ENCODE results near the gene TRMT1.
"Not testable (repeated sequence)": the region's sequence is repeated elsewhere in the genome, so short reads cannot be mapped to it uniquely, and the experiment has no call there.

Gene TRMT1

GRCh38 chr19:13150187-13150930, 33.8 kb upstream of the TRMT1 start, which contains the start of the genes IER2 and STX10:
Gene IER2 (plus strand): TSS chr19:13150411. CDS start chr19:13153187, 2,776 bp downstream.
Gene STX10 (minus strand): TSS chr19:13150375. CDS start chr19:13150173, 202 bp downstream.
- peak; percentile 88 for DNase-seq (ENCODE audit: low read depth)

- no peak for DNase-seq (ENCODE audit: low read depth)
These were observed 33.2 kb upstream of the TRMT1 start for GRCh38 chr19:13149628-13150186.

- not testable (repeated sequence) for DNase-seq (ENCODE audit: low read depth)
These were observed 32.7 kb upstream of the TRMT1 start for GRCh38 chr19:13149173-13149627.

GRCh38 chr19:13146763-13147563, 30.4 kb upstream of the TRMT1 start:
- DNase-seq (ENCODE audit: low read depth): no peak

- no peak for DNase-seq (ENCODE audit: low read depth)
These were observed 23.2 kb upstream of the TRMT1 start for GRCh38 chr19:13139633-13140311.

- DNase-seq (ENCODE audit: low read depth): no peak
These were observed 22.3 kb upstream of the TRMT1 start for GRCh38 chr19:13138916-13139198.

- no peak for DNase-seq (ENCODE audit: low read depth)
These were observed 21.8 kb upstream of the TRMT1 start for GRCh38 chr19:13138171-13138915.

GRCh38 chr19:13137290-13137794, 20.8 kb upstream of the TRMT1 start:
- no peak for DNase-seq (ENCODE audit: low read depth)

GRCh38 chr19:13135068-13136062, 18.8 kb upstream of the TRMT1 start:
- no peak for DNase-seq (ENCODE audit: low read depth)

- no peak for DNase-seq (ENCODE audit: low read depth)
These were observed 18.1 kb upstream of the TRMT1 start for GRCh38 chr19:13134626-13135025.

GRCh38 chr19:13133241-13133870, 16.8 kb upstream of the TRMT1 start:
- DNase-seq (ENCODE audit: low read depth): no peak

GRCh38 chr19:13132471-13133180, 16.1 kb upstream of the TRMT1 start:
- peak; percentile 36 for DNase-seq (ENCODE audit: low read depth)

- no peak for DNase-seq (ENCODE audit: low read depth)
These were observed 14.4 kb upstream of the TRMT1 start for GRCh38 chr19:13130886-13131490.

GRCh38 chr19:13129384-13129783, 12.8 kb upstream of the TRMT1 start:
- DNase-seq (ENCODE audit: low read depth): no peak

GRCh38 chr19:13128583-13128982, 12.0 kb upstream of the TRMT1 start:
- DNase-seq (ENCODE audit: low read depth): no peak

- no peak for DNase-seq (ENCODE audit: low read depth)
These were observed 11.5 kb upstream of the TRMT1 start for GRCh38 chr19:13127811-13128575.

- no peak for DNase-seq (ENCODE audit: low read depth)
These were observed 10.5 kb upstream of the TRMT1 start for GRCh38 chr19:13127051-13127450.
